ENCODE measurements around the gene KCNH6. TPM values are rescaled to one million over a fixed set of nuclear protein-coding genes. Genes with fewer than 3 reads are reported as not detected.

The KCNH6 gene
- total RNA-seq, 2 donors from 2014 or later = 0.05 TPM; not detected in 1

GRCh38 chr17:63542942-63543821 lies 20.0 kb downstream of the KCNH6 start:
- Mint-ChIP-seq H3K9me3 (no peaks in the 10 kb centered on the region), H3K27ac (no peak overlapping the region), H3K36me3 (ENCODE audit: low read depth) (no peaks in the 10 kb centered on the region), H3K27me3 (peaks cover 16% of the 10 kb centered on the region), H3K4me1 (no peaks in the 10 kb centered on the region), H3K4me3 (no peak overlapping the region)
- ATAC-seq (replicated peaks) = no peak

GRCh38 chr17:63543822-63544420 lies 20.8 kb downstream of the KCNH6 start:
- no peaks in the 10 kb centered on the region for H3K36me3 Mint-ChIP-seq (ENCODE audit: low read depth)
- H3K27me3 Mint-ChIP-seq = peaks cover 10% of the 10 kb centered on the region
- H3K27ac Mint-ChIP-seq = no peak overlapping the region
- H3K4me1 Mint-ChIP-seq = no peaks in the 10 kb centered on the region
- H3K9me3 Mint-ChIP-seq = no peaks in the 10 kb centered on the region
- no peak for ATAC-seq (replicated peaks)
- no peak overlapping the region for H3K4me3 Mint-ChIP-seq

GRCh38 chr17:63544467-63545301 lies 21.5 kb downstream of the KCNH6 start:
- no peaks in the 10 kb centered on the region for H3K9me3 Mint-ChIP-seq
- peaks cover 2% of the 10 kb centered on the region for H3K27me3 Mint-ChIP-seq
- no peak overlapping the region for H3K27ac Mint-ChIP-seq
- H3K4me3 Mint-ChIP-seq = no peak overlapping the region
- no peak for ATAC-seq (replicated peaks)
- H3K4me1 Mint-ChIP-seq = no peaks in the 10 kb centered on the region
- no peaks in the 10 kb centered on the region for H3K36me3 Mint-ChIP-seq (ENCODE audit: low read depth)

GRCh38 chr17:63546308-63547082 lies 23.3 kb downstream of the KCNH6 start:
- Mint-ChIP-seq H3K27me3 (no peaks in the 10 kb centered on the region), H3K36me3 (ENCODE audit: low read depth) (peaks cover 11% of the 10 kb centered on the region), H3K4me1 (no peaks in the 10 kb centered on the region), H3K9me3 (no peaks in the 10 kb centered on the region), H3K4me3 (no peak overlapping the region), H3K27ac (no peak overlapping the region)
- ATAC-seq (replicated peaks) = no peak

- Mint-ChIP-seq H3K27me3 (no peaks in the 10 kb centered on the region), H3K4me3 (no peak overlapping the region), H3K27ac (no peak overlapping the region), H3K4me1 (no peaks in the 10 kb centered on the region), H3K36me3 (ENCODE audit: low read depth) (peaks cover 17% of the 10 kb centered on the region), H3K9me3 (no peaks in the 10 kb centered on the region)
- no peak for ATAC-seq (replicated peaks)
These were observed 23.9 kb downstream of the KCNH6 start for GRCh38 chr17:63547083-63547523.

- peaks cover 9% of the 10 kb centered on the region for H3K4me1 Mint-ChIP-seq
- peaks cover 37% of the 10 kb centered on the region for H3K36me3 Mint-ChIP-seq (ENCODE audit: low read depth)
- no peaks in the 10 kb centered on the region for H3K27me3 Mint-ChIP-seq
- H3K27ac Mint-ChIP-seq = peak overlapping the region; percentile 97
- no peaks in the 10 kb centered on the region for H3K9me3 Mint-ChIP-seq
- peak overlapping the region; percentile 90 for H3K4me3 Mint-ChIP-seq
- peak; percentile 41 for ATAC-seq (replicated peaks)
These were observed 26.3 kb downstream of the KCNH6 start for GRCh38 chr17:63549289-63549945.

GRCh38 chr17:63549946-63550816 lies 27.0 kb downstream of the KCNH6 start, which contains the start of gene DCAF7:
Gene DCAF7, plus strand, starts transcription at chr17:63550477. Its CDS starts 201 bp downstream, at chr17:63550678.
- H3K4me3 Mint-ChIP-seq = peak within 1 kb of the TSS; percentile 90
- ATAC-seq (replicated peaks) = peak; percentile 94
- peak within 1 kb of the TSS; percentile 97 for H3K27ac Mint-ChIP-seq
- peaks cover 41% of the 10 kb centered on the region for H3K36me3 Mint-ChIP-seq (ENCODE audit: low read depth)
- H3K9me3 Mint-ChIP-seq = no peaks in the 10 kb centered on the region
- peaks cover 15% of the 10 kb centered on the region for H3K4me1 Mint-ChIP-seq
- no peaks in the 10 kb centered on the region for H3K27me3 Mint-ChIP-seq

GRCh38 chr17:63550817-63551639 lies 27.9 kb downstream of the KCNH6 start:
- ATAC-seq (replicated peaks) = no peak
- peaks cover 49% of the 10 kb centered on the region for H3K36me3 Mint-ChIP-seq (ENCODE audit: low read depth)
- H3K9me3 Mint-ChIP-seq = no peaks in the 10 kb centered on the region
- no peaks in the 10 kb centered on the region for H3K27me3 Mint-ChIP-seq
- peak overlapping the region; percentile 90 for H3K4me3 Mint-ChIP-seq
- peaks cover 23% of the 10 kb centered on the region for H3K4me1 Mint-ChIP-seq
- H3K27ac Mint-ChIP-seq = peak overlapping the region; percentile 97

GRCh38 chr17:63552211-63552610 lies 29.1 kb downstream of the KCNH6 start:
- Mint-ChIP-seq H3K27me3 (no peaks in the 10 kb centered on the region), H3K27ac (peak overlapping the region; percentile 97), H3K4me1 (peaks cover 28% of the 10 kb centered on the region), H3K36me3 (ENCODE audit: low read depth) (peaks cover 55% of the 10 kb centered on the region), H3K9me3 (no peaks in the 10 kb centered on the region), H3K4me3 (peak overlapping the region; percentile 90)
- no peak for ATAC-seq (replicated peaks)

GRCh38 chr17:63555500-63556156 lies 32.5 kb downstream of the KCNH6 start:
- Mint-ChIP-seq H3K4me3 (no peak overlapping the region), H3K27ac (peak overlapping the region; percentile 58), H3K4me1 (peaks cover 36% of the 10 kb centered on the region), H3K36me3 (ENCODE audit: low read depth) (peaks cover 50% of the 10 kb centered on the region), H3K27me3 (no peaks in the 10 kb centered on the region), H3K9me3 (no peaks in the 10 kb centered on the region)
- no peak for ATAC-seq (replicated peaks)

GRCh38 chr17:63557416-63557815 lies 34.3 kb downstream of the KCNH6 start:
- Mint-ChIP-seq H3K4me1 (peaks cover 47% of the 10 kb centered on the region), H3K36me3 (ENCODE audit: low read depth) (peaks cover 42% of the 10 kb centered on the region), H3K27me3 (no peaks in the 10 kb centered on the region), H3K4me3 (peak overlapping the region; percentile 3), H3K27ac (no peak overlapping the region), H3K9me3 (no peaks in the 10 kb centered on the region)
- ATAC-seq (replicated peaks) = no peak

- peaks cover 41% of the 10 kb centered on the region for H3K4me1 Mint-ChIP-seq
- H3K4me3 Mint-ChIP-seq = no peak overlapping the region
- peaks cover 32% of the 10 kb centered on the region for H3K36me3 Mint-ChIP-seq (ENCODE audit: low read depth)
- no peaks in the 10 kb centered on the region for H3K27me3 Mint-ChIP-seq
- H3K9me3 Mint-ChIP-seq = no peaks in the 10 kb centered on the region
- no peak overlapping the region for H3K27ac Mint-ChIP-seq
- ATAC-seq (replicated peaks) = peak; percentile 80
These were observed 35.3 kb downstream of the KCNH6 start for GRCh38 chr17:63558441-63558840.

Data from activated T-helper 17 cell treated with anti-CD3 and anti-CD28 coated beads, Interleukin-2, amount 50 U/mL, for 72 hours (primary cell).